GM12873 (cell line): ENCODE data around the gene TMEM117.

ENCODE experiments used
- TF ChIP-seq, protein P1 (sequence below): IDR thresholded peaks from 2 replicates; pipeline ENCODE4 v1.5.1; 2012; ENCODE audit warnings: low read depth, mild to moderate bottlenecking, moderate library complexity, low read length, control low read depth; ENCODE audit not compliant: insufficient read depth; ENCODE audit errors: missing control alignments

The TMEM117 gene

DNA sequence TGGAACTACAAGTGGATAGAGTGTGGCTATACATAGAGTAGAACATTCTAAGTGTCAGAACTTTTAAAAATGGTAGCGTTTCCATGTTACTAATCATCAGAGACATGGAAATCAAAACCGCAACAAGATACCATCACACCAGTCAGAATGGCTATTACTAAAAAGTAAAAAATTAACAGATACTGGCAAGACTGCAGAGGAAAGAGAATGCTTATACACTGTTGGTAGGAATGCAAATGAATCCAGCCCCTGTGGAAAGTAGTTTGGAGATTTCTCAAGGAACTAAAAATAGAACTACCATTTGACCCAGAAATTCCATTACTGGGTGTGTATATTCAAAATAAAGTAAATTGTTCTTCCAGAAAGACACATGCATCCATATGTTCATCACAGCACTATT lies 521.6 kb downstream of the TMEM117 start:
- TF ChIP-seq, protein P1, sequence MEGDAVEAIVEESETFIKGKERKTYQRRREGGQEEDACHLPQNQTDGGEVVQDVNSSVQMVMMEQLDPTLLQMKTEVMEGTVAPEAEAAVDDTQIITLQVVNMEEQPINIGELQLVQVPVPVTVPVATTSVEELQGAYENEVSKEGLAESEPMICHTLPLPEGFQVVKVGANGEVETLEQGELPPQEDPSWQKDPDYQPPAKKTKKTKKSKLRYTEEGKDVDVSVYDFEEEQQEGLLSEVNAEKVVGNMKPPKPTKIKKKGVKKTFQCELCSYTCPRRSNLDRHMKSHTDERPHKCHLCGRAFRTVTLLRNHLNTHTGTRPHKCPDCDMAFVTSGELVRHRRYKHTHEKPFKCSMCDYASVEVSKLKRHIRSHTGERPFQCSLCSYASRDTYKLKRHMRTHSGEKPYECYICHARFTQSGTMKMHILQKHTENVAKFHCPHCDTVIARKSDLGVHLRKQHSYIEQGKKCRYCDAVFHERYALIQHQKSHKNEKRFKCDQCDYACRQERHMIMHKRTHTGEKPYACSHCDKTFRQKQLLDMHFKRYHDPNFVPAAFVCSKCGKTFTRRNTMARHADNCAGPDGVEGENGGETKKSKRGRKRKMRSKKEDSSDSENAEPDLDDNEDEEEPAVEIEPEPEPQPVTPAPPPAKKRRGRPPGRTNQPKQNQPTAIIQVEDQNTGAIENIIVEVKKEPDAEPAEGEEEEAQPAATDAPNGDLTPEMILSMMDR, result no peak

DNA sequence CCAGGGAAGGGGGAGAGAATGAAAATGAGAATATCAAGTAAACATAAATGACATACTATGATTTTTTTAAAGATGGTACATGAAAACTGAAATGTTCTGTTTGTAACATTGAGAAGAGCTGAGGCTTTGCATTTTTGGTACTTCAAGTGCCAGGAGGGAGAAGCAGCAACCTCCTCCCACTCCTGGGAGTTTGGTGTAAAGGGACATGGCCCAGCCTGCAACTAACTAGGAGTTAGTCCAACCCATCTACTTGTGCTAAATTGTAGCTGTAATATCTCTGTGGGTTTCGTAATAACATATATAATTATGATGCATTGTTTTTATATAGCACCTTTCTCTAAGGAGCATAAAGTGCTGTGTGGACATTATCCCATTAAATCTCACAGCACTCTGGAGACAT lies 522.8 kb downstream of the TMEM117 start:
- TF ChIP-seq, protein P1, result no peak

DNA sequence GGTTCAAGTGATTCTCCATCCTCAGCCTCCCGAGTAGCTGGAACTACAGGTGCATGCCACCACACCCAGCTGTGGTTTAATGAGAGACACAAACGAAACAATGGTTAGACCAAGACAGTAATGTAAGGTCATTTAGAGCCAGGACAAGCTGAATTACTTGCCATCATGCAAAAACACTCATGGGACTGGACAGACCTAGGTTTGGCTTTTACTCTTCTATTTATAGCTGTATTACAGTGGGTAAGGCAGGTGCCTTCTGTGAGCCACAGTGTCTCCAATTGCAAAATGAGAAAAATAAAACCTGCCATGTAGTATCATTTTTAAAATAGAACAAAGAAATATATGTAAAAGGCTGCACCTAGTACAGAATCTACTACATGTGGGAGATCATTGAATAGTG lies 527.1 kb downstream of the TMEM117 start:
- TF ChIP-seq, protein P1, result no peak

DNA sequence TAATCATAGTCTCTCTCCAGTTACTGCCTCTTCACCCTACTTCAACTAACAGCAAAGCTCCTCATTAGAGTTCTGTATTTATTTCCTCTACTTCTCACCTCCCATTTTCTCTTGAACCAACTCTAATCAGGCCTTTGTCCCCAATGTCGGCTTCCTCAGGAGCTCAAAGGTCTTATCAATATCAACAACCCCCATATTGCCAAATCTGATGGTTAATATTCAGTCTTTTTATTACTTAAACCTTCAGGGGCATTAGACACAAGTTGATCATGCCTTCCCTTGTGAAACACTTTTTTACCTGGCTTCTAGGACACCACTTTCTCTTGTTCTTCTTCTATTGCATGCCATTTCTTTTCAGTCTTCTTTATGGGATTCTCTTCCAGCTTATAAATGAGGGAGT lies 531.3 kb downstream of the TMEM117 start:
- TF ChIP-seq, protein P1, result no peak

DNA sequence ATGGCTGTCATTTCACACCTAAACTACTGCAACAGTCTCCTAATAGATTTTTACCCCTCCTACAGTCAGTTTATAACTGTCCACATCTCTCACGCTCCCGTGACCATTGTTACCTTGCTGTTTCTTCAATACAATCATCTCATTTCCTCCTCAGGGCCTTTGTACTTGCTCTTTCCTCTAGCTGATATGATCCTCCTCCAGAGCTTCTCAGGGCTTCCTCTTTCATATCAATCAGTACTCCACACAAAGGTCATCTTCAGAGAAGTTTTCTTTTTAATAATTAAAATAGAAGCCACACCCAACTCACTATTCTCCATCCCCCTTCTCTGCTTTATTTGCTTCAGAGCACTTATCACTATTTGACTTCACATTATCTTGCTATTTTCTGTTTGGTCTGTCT lies 532.0 kb downstream of the TMEM117 start:
- TF ChIP-seq, protein P1, result no peak

DNA sequence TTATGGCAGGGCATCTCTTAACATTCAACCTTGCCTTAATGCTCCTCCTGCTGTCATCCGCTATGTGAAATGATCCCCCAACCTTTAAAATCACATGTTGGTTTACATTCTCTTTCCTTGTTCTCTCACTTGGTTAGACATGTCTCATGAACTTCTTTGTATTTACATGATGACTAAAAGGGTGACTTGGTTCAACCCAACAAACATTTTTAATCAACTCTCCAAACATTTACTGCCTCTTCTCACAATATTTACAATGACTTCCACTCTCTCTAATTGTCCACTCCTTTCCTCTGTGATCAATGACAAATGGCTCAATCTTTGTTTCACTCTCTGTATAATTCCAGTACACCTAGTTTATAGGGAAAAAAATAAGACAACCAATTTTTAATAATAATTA lies 534.1 kb downstream of the TMEM117 start:
- TF ChIP-seq, protein P1, result no peak

DNA sequence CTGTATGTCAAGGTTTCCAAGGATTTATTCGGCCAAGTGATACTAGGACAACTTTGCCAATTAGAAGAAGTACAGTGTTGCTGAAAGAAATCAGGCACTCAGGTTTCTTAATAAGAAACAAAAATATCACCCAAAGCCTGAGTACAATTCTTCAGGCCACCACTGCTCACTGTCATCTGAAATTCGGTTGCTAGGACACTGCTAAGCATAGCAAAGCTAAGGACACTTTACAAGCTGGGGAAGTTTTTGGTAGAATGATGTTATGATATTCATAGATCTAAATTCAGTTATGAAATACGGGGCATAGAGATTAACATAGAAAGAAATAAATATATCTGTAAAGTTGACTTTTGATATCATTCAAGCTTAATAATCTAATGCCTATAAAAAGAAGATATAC lies 535.1 kb downstream of the TMEM117 start:
- TF ChIP-seq, protein P1, result no peak
